HG02970 (cell line): Measurements from ENCODE around the gene COBL.
"Not testable (repeated sequence)": the region's sequence is repeated elsewhere in the genome, so short reads cannot be mapped to it uniquely, and the experiment has no call there.

ENCODE experiments used
- ATAC-seq: cut with Tn5 transposase; IDR thresholded peaks from one replicate; pipeline ENCODE4 v1.9.1; 2021; ENCODE audit warnings: mild to moderate bottlenecking, moderate library complexity, moderate number of reproducible peaks; ENCODE audit not compliant: unreplicated experiment, low FRiP score

The COBL gene

GRCh38 chr7:51219261-51219988, 97.2 kb downstream of the COBL start:
- ATAC-seq: no peak

- ATAC-seq: no peak
Observed at GRCh38 chr7:51217804-51218203, 98.8 kb downstream of the COBL start.

DNA sequence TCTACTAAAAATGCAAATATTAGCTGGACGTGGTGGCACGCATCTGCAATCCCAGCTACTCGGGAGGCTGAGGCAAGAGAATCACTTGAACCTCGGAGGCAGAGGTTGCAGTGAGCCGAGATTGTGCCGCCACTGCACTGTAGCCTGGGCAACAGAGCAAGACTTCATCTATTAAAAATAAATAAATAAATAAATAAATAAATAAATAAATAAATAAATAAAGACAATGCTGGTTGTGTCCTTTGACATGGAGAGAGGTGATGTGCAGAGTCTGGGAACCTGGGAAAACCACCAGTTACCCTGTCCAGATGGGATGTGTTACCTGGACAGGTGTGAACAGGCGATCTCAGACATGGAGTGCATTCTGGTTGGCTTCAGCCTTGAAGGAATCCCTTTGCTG, 102.5 kb downstream of the COBL start:
- ATAC-seq: no peak

DNA sequence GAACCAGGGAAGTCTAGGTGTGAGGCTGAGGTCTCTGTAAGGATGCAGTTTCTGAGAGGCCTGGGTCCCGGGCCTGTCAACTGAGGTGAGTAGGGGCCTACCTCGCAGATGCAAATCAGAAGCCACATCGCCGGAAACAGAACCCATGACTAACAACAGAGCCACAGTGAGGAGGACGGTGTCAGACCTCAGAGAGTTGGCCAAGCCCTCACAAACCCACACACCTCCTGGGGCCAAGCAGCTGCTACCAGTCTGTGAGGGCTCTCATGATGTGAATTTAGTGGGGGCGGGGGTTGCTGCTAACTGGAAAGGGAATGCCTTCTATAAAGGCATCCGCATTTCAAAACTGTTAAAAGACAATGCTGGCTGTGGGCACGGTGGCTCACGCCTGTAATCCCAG, 103.0 kb downstream of the COBL start:
- no peak for ATAC-seq

GRCh38 chr7:51210766-51211165, 105.8 kb downstream of the COBL start:
- no peak for ATAC-seq

DNA sequence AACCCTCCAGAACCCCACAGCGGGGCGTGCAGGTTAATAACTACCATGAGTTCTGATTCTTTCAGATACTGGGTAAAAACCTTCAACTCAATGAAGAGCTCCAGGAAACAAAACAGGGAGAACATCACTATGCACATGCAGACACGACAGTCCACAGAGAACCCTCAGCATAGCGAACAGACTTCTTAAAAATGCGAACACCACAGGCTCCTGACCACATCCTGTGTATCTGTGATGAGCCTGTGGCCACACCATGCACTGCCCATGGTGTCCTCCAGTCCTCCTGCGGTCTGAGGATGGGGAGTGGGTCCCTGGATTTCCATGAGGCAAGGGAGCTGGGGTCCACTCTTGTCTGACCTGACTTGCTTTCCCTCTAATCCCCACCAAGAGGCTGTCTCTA, 107.2 kb downstream of the COBL start:
- no peak for ATAC-seq

GRCh38 chr7:51208125-51208524, 108.5 kb downstream of the COBL start:
- ATAC-seq: not testable (repeated sequence)

- no peak for ATAC-seq
Observed at GRCh38 chr7:51198654-51199053, 118.0 kb downstream of the COBL start.

GRCh38 chr7:51190969-51191368, 125.6 kb downstream of the COBL start:
- no peak for ATAC-seq

DNA sequence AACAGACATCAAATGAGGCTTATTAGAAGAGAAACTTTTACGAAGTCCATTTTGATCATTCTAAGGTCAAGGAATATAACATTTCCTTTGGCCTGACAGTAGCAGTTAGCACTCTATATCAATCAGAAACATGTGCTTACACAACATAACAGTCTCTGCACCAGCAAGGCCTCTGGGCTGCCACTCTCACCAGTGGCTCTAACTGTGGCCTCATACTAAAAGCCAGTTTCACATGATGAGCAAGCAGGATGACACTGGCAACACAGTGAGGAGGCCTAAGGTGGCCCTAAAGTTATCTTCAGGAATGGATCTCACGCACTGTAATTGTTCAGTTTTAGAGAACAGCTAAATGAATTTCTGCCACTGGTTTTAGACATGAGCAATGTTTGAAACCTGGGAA, 126.8 kb downstream of the COBL start:
- no peak for ATAC-seq

GRCh38 chr7:51188987-51189386, 127.6 kb downstream of the COBL start:
- no peak for ATAC-seq

DNA sequence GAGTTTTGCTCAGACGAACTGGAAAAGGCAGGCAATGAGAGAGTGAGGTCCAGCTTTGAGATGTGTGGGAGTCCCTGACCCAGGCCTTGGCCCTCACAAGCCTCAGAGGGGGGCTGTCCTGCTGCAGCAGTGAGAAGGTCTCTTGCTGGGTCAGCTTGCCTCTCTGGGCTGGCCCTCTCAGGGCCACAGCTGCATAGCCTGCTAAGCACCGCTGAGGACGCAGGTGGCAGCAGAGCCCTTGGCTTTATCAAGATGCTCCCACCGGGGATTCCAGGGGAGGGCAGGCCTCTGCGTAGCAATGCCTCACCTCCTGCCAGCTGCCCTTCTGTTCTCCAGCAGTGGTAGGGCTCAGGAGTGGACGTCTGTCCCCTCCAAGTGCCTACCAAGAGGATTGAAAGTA, 128.7 kb downstream of the COBL start:
- no peak for ATAC-seq

DNA sequence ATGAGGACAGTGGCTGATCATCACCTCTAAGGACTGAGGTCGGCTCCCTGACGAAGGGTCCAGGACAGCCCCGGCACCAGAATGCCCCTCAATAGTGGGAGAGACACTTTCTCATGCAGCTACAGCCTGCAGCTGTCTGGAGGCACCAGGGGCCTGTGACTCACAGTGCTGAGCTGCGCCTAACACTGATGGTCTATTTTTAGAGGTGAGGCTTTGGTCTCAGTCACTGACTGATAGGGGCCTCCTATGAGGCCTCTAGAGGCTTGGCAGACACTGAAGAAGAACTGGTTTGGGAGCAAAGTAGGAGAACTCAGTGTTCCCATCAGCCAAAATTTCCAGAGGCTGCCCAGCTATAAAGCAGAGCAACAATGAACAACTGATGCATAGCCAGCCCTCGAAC, 130.1 kb downstream of the COBL start:
- ATAC-seq: no peak

GRCh38 chr7:51182636-51183166, 133.9 kb downstream of the COBL start:
- ATAC-seq: no peak

DNA sequence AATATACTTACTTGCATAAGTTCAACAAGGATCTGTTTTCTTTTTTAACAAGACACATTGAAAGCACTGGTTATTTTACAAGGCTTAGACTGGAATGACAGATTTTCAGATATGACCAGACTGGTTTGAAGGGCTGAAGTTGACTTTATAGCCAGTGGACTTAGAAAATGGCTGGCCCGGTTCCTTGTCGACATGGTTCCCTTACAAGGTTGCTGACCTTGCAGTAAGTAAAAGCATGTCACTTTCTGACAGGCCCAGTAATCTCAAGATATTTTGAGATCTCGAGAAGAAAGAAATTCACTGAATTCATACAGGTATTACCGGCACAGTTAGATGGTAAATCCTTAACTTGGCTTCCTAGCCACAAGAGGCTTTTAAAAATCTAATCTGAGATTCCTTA, 136.5 kb downstream of the COBL start:
- ATAC-seq: no peak

DNA sequence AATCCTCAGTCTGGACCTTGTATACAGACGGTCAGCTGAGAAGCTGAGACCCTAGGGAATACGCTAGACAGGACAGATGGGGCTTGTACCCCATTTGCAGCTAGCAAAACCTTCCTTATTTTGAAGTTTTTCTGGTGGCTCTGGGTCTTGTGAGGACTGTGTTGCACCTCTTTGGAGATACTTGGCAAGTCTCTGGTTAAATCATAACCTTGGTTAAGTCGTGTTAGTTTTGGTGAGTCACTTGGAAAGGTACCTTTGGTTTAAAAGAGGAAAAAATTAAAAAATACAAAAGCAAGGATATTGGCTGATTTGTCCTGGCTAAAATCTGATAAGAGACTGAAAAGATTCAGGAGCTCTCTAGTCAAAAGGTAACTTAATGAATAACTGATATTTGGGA, 140.6 kb downstream of the COBL start:
- ATAC-seq: no peak

GRCh38 chr7:51175316-51175991, 141.2 kb downstream of the COBL start:
- ATAC-seq: no peak

- no peak for ATAC-seq
Observed at GRCh38 chr7:51165337-51165736, 151.3 kb downstream of the COBL start.

DNA sequence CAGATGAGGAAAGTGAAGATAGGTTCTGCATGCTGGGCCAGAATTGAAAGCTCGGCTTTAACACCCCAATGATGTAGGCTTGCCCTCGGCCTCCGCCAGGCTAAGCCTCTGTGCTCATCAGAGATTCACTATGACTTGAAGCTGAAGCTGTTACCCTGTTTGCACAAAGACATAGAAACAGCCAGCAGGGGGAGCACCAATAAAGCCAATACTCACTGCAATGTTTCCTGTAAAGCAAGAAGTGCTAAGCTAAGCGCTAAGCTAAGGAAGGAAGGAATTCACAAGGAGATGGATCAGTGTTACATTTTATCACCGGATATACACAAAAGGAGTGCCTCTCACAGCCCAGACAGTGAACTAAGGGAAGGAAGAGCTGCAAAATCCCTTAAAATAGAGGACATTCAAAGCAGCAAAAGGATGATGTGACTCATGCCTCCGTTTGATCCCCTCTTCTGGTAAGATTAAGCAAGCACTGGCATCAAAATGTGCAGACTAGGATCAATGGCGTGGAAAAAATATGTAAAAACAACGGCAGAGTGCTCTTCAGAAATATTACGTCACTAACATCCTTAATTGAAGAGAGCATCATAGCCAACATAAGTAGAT, 153.8 kb downstream of the COBL start:
- peak; percentile 84 for ATAC-seq

DNA sequence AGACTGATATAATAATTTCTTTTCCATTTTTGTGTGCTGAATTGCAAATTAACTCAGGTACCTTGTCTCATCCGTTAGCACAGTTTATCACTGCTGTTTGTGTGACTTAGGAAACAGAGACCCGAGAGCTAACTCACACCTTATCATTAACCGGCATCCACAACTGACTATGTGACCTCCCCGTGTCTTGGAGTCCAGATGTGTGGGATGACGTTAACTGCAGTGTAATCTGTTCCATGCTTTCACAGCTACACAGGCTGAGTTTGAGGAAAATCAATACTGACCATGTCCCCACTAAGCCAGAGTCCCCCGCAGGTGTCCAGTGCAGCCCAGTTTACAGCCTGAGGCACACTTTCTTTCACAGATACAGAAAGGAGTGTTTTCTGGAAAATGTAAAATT, 154.7 kb downstream of the COBL start:
- no peak for ATAC-seq

GRCh38 chr7:51160990-51161615, 155.5 kb downstream of the COBL start:
- ATAC-seq: peak; percentile 63
